Prostate gland (tissue), 2 donors: ENCODE results near the gene C1R.

Source experiments
- CTCF ChIP-seq, 4 experiments: fragments of 200-600 bp in 2 of 4; fragments of 450-650 bp in 2 of 4; sonication (generic) in 2 of 4; IDR thresholded peaks; 1 replicate in 3 of 4; 2 replicates in 1 of 4; pipeline ENCODE4 v1.5.1; 2016 to 2019; ENCODE audit warnings: antibody characterized with exemption in 4 of 4, mild to moderate bottlenecking in 2 of 4, moderate library complexity in 2 of 4
- POLR2AphosphoS5 ChIP-seq: sonication (generic); formaldehyde crosslinking; IDR thresholded peaks from one replicate; pipeline ENCODE4 v1.6.1; 2017; ENCODE audit warnings: antibody characterized with exemption

GRCh38 chr12:7091660-7092228 is 501 bp downstream of the C1R start:
- TF ChIP-seq CTCF (IDR thresholded peaks at IDR 0.05) (no peak), POLR2AphosphoS5 (no peak)
